Heart right ventricle (tissue), 16 donors: ENCODE measurements around the gene MB21D2. TPM values are rescaled to one million over a fixed set of nuclear protein-coding genes. Genes with fewer than 3 reads are reported as not detected.

Experiments
- ATAC-seq, 8 donors: fragments of 200-7000 bp; cut with Tn5 transposase; one replicate each; pipeline ENCODE4 v1.9.1; 2020; ENCODE audit warnings: mild to moderate bottlenecking in 8 of 8, moderate library complexity in 8 of 8, moderate number of reproducible peaks in 1 of 8
- DNase-seq, 2 donors: peaks; one replicate each; pipeline ENCODE4 v3.0.0-alpha.2; 2020
- H3K27ac ChIP-seq, 10 donors: fragments of 200-600 bp; sonication (generic) in 2 of 10; one replicate each; pipeline versions ENCODE4 v1.5.0 to v1.8.0; 2020 to 2022; ENCODE audit warnings: mild to moderate bottlenecking in 3 of 10
- H3K27me3 ChIP-seq, 7 donors: fragments of 200-600 bp; one replicate each; pipeline ENCODE4 v1.8.0; 2021 to 2022; ENCODE audit warnings: mild to moderate bottlenecking in 2 of 7
- H3K36me3 ChIP-seq, 9 donors: fragments of 200-600 bp; sonication (generic) in 1 of 9; one replicate each; pipeline versions ENCODE4 v1.5.0 to v1.8.0; 2020 to 2022; ENCODE audit warnings: mild to moderate bottlenecking in 2 of 9
- H3K4me1 ChIP-seq, 9 donors: fragments of 200-600 bp; sonication (generic) in 1 of 9; one replicate each; pipeline versions ENCODE4 v1.5.0 to v1.8.0; 2020 to 2022; ENCODE audit warnings: mild to moderate bottlenecking in 4 of 9
- H3K4me3 ChIP-seq, 10 donors: fragments of 200-600 bp; sonication (generic) in 2 of 10; one replicate each; pipeline versions ENCODE4 v1.5.0 to v1.8.0; 2020 to 2022; ENCODE audit warnings: mild to moderate bottlenecking in 7 of 10, moderate library complexity in 2 of 10
- H3K9me3 ChIP-seq, 11 donors: fragments of 200-600 bp in 10 of 11; sonication (generic) in 2 of 11; one replicate each; pipeline versions ENCODE4 v1.5.0 to v1.8.0; 2013 to 2022; ENCODE audit warnings: mild to moderate bottlenecking in 2 of 11, control low read depth in 1 of 11, moderate library complexity in 1 of 11
- whole genome bisulfite sequencing, 2 donors: extraction: QIAGEN DNeasy Blood & Tissue Kit; methylation state at CpG; one replicate each; pipeline ENCODE4 v1.1.7; 2013; ENCODE audit warnings: inconsistent platforms in 1 of 2; 5-methylcytosine and 5-hydroxymethylcytosine counted together
- intact Hi-C, 10 donors: fragments of 100-400 bp; cut with DNase I; formaldehyde crosslinking; loops; one replicate each; pipeline versions ENCODE4 v1.11.1 to v1.14.2; 2022
- polyA plus RNA-seq, 2 donors: library from polyadenylated mRNA; stranded (reverse); fragments of 200-250 nt; gene quantifications; one replicate each; pipeline ENCODE4 v1.2.3, GENCODE V29; 2013
- total RNA-seq, 10 donors: library from RNA; stranded (reverse); fragmentation: NEBNext Ultra II Directional in 3 of 10; extraction: Animal tissue kit (Norgen Biotek cat#: 25700) in 3 of 10; gene quantifications; one replicate each; pipeline versions ENCODE4 v1.2.1 to v1.2.4, GENCODE V29; 2021 to 2023
- TF ChIP-seq, protein P1 (sequence below), 9 donors: fragments of 200-600 bp; sonication (generic) in 2 of 9; IDR thresholded peaks; one replicate each; pipeline versions ENCODE4 v1.5.0 to v1.8.0; 2021 to 2022; ENCODE audit warnings: antibody characterized with exemption in 9 of 9, mild to moderate bottlenecking in 5 of 9, moderate library complexity in 1 of 9
- donor health status: Arrhythmogenic right ventricular cardiomyopathy.
- donor health status: ischemic (EF 13 %, LVEDD 7.1; RV severe dilation, severe dysfunction).
- donor health status: healthy with polysubstance abuse.
- donor health status: DM: no; HTN: yes; CAD: no.
- donor health status: DM: no; HTN: no; CAD: no.
- donor health status: ischemic (EF 25% LVEDD 6.9; RV normal size, moderate dysfunction).
- donor health status: ischemic (EF 25% LVEDD 5.7; RV mildly dilated, moderate dysfunction).
- donor health status: healthy.
- donor health status: DM: yes; HTN: yes; CAD: no.
- donor health status: Ischemic cardiomyopathy.
- donor health status: ischemic (EF 35%, LVEDD 5.7; RV mildly dilated, moderate dysfunction).
- donor health status: nonischemic (EF 11% LVEDD 7.7; RV severe dilation, severe dysfunction).
- donor health status: DM: yes; HTN: yes; CAD: no.
- donor health status: PGD.
- donor health status: ischemic (EF 29% LVEDD 5.4; RV normal size, mild dysfunction).
- donor health status: nonischemic (EF 23%, LVEDD 6.1; RV moderate dilation, normal function).

Gene MB21D2
- total and polyA plus RNA-seq, 12 donors = 0.80 to 4.4 (median 2.8) TPM

DNA sequence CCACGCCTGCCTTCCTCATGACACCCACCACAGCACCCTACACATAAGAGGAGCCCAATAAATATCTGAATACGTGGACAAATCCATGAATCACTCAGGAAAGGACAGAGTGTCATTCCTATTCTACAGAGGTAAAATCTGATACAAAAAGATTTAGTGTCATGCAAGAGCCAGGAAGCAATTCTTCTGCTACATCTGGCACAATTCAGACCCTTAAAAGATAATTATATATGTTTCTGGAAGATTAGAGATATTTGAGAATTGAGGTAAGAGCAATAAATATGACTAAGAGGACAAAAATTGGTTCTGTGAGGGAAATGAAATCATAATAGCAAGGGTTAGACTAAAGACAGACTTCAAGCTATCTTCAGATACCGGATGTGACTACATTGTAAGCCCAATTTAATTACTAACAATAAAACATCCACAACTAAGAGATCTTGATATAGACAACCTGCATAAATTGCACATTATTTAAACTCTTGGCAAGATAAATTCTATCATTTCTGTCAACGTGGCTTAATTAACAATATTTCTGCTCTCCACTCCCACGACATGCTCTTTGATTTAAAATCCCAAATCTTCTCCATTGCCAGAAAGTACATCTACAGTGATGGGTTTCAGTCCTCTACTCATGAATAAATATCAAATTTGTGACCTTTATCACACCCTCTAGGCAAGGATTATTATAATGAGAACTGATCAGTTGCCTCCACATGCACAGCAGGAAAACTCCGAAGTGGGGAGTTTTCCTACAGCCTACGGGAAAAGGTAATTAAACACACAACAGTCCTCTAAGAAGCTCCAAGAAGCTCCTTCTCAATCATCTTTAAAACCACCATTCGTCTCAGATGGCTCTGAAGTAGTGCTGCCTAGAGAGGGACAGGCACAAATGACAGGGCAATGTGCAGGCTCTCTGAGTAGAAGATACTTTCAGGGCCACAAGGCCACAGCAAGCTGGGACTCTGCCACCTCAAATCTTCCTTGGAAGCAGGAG is 32.6 kb downstream of the MB21D2 start:
- H3K4me1 ChIP-seq = peaks cover 0 to 34% (median 21%) of the 10 kb centered on the region in 9 donors
- no peak overlapping the region for H3K27ac ChIP-seq
- intact Hi-C loops = no loop called here
- no peak for ATAC-seq
- DNase-seq = no peak
- H3K36me3 ChIP-seq = no peaks in the 10 kb centered on the region
- 55 to 57% methylated on average over 8 of the region's 8 CpGs for WGBS, 2 donors
- TF ChIP-seq, protein P1, sequence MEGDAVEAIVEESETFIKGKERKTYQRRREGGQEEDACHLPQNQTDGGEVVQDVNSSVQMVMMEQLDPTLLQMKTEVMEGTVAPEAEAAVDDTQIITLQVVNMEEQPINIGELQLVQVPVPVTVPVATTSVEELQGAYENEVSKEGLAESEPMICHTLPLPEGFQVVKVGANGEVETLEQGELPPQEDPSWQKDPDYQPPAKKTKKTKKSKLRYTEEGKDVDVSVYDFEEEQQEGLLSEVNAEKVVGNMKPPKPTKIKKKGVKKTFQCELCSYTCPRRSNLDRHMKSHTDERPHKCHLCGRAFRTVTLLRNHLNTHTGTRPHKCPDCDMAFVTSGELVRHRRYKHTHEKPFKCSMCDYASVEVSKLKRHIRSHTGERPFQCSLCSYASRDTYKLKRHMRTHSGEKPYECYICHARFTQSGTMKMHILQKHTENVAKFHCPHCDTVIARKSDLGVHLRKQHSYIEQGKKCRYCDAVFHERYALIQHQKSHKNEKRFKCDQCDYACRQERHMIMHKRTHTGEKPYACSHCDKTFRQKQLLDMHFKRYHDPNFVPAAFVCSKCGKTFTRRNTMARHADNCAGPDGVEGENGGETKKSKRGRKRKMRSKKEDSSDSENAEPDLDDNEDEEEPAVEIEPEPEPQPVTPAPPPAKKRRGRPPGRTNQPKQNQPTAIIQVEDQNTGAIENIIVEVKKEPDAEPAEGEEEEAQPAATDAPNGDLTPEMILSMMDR (IDR thresholded peaks at IDR 0.05) = no peak
- H3K27me3 ChIP-seq = no peaks in the 10 kb centered on the region
- no peak overlapping the region for H3K4me3 ChIP-seq
- H3K9me3 ChIP-seq = no peaks in the 10 kb centered on the region

DNA sequence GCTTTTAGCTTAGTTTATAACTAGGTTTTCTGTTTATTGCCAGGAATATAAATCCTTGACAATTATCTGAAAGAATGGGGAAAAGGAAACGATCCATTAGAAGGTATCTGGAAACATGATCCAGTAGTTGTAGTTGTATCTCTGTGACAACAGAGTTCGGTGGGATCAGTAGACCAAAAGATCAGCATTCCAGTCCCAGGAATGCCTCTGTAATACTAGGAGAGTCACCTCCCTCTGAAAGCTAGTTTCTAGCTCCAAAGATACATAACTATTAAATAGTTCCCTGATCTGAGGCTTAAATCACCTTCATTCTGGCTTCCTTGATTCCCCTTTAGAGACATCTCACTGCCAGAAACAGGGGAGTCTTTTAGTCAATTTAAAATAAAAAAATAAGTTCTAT is 34.1 kb downstream of the MB21D2 start:
- Histone ChIP-seq H3K36me3 (no peaks in the 10 kb centered on the region), H3K9me3 (no peaks in the 10 kb centered on the region), H3K4me1 (peaks cover 0 to 26% (median 16%) of the 10 kb centered on the region in 9 donors), H3K4me3 (no peak overlapping the region), H3K27me3 (no peaks in the 10 kb centered on the region), H3K27ac (no peak overlapping the region)
- TF ChIP-seq, protein P1 (IDR thresholded peaks at IDR 0.05) = no peak
- intact Hi-C loops = no loop called here
- ATAC-seq (no peak), DNase-seq (no peak)
- WGBS, 2 donors = 88 to 92% methylated on average over 2 of the region's 2 CpGs

DNA sequence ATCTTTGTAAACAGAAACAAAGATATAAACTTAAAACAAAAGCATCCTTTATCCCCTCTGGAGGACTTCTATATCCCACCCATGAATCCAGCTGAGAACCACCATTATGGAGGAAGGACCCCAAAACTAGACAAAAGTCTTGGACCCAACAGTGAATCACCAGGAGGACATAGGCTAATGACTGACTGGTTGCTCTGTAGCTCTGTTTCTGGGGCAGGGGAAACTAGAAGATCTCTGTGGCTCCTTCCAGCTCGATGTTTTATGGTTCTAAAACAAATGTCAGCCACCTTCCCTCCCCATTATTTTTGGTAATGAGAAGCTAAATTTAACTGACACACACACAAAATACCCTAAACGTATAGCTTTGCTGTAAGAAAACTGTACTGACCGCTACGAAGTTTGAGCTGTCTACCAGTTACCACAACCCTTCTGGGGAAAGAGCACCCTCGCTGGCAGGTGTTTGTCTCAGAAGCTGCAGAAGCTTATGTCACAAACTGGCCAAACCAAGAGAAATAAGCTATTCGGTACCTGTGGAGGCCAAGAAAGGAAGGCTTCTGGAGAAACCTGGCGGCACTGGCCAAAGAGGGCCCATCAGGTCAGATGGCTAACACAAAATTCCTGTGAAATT is 36.4 kb downstream of the MB21D2 start:
- H3K4me3 ChIP-seq = no peak overlapping the region
- H3K36me3 ChIP-seq = no peaks in the 10 kb centered on the region
- no peak overlapping the region for H3K27ac ChIP-seq
- 80 to 81% methylated on average over 7 of the region's 7 CpGs for WGBS, 2 donors
- H3K9me3 ChIP-seq = no peaks in the 10 kb centered on the region
- peaks cover 0 to 16% (median 9%) of the 10 kb centered on the region in 9 donors for H3K4me1 ChIP-seq
- no peak for DNase-seq
- TF ChIP-seq, protein P1 (IDR thresholded peaks at IDR 0.05) = no peak
- no peaks in the 10 kb centered on the region for H3K27me3 ChIP-seq
- no peak for ATAC-seq
- intact Hi-C loops = no loop called here

DNA sequence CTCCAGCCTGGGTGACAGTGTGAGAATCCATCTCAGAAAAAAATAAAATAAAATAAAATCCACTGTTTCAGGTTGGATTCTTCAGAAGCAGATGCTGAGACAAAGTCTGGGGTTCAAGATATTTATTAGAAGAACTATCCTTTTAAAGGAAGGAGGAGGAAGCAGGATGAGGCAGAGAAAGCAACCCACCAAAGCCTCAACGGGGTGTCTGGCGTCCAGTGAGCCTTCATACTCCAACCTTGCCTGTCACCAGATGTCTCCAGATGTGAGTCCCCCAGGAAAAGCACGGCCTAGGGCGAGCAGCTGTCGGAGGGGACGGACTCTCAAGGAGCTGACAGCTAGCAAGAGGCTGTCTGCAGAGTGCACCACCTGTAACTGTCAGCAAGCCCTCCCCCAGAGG is 37.3 kb downstream of the MB21D2 start:
- TF ChIP-seq, protein P1 (IDR thresholded peaks at IDR 0.05) = no peak
- Histone ChIP-seq H3K27ac (no peak overlapping the region), H3K27me3 (no peaks in the 10 kb centered on the region), H3K4me3 (no peak overlapping the region), H3K36me3 (no peaks in the 10 kb centered on the region), H3K4me1 (peaks cover 0 to 16% (median 9%) of the 10 kb centered on the region in 9 donors), H3K9me3 (no peaks in the 10 kb centered on the region)
- ATAC-seq = no peak
- WGBS, 2 donors = 58 to 69% methylated on average over 6 of the region's 6 CpGs
- intact Hi-C loops = no loop called here
- no peak for DNase-seq
